Central memory CD4-positive, alpha-beta T cell (primary cell): ENCODE measurements around the gene ATP5F1E.
"Not testable (repeated sequence)": the region's sequence is repeated elsewhere in the genome, so short reads cannot be mapped to it uniquely, and the experiment has no call there.

Experiments used
- DNase-seq: peaks from one replicate; pipeline ENCODE4 v3.0.0; 2022

The ATP5F1E gene

DNA sequence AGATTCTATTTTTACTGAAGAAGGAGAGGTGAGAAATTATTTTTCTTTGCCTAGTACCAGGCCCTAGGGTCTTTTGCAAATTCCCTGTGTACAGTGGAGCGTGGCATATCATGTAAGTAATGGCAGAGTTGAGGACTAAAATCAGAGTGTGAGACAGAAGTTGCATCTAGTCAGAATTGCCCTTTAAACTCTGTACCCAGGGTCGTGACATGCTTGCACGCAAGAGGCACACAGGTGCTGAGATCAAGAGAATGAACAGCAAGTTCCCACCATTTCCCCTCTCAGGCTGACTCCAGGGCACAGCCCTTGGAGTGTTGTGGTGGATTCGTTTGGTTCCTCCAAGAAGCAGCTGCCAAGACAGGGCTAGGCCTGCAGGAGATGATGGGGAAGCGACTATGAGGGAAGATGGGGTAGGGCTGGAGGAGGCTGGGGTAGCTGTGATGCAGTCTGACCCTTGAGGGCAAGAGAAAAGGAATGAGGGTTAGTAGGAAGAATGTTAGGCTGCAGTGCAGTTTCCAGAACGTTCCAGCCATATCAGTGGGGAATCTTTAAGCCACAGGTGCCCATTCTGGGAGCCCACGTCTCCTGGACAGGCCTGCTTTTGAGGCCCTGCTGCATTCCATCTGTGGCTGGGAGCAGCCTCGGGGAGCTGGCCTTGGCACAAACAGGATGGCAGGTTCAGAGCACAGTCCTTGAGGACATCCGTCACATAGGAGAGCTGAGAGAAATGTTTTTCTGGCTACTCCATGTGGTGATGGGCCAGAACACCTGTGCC lies 44.2 kb downstream of the ATP5F1E start:
- no peak for DNase-seq

DNA sequence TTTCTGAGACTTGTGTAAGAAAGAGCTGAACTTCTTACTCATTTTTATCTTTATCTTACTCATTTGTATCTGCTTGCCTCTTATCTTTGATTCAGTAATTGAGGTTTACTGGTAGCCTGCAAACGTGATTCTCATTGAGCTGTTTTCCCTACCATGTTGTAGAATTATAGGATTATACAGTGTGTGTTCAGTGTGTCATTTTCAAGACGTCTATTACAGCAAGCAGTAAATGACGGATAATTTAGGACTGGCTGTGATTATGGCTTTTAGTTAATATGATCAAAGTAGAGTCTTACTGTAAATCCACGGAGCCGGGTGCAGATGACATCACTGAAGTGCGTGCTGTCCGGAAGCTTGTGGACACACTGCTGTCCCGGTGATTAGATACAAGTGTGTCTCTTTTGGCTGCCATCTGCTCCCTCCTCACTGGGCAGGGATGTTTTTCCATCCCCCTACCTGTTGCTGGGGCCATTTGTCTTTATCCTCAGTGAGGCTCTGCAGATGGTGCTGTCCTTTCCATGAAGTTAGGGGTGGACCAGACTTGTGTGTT lies 45.1 kb downstream of the ATP5F1E start:
- DNase-seq = no peak

DNA sequence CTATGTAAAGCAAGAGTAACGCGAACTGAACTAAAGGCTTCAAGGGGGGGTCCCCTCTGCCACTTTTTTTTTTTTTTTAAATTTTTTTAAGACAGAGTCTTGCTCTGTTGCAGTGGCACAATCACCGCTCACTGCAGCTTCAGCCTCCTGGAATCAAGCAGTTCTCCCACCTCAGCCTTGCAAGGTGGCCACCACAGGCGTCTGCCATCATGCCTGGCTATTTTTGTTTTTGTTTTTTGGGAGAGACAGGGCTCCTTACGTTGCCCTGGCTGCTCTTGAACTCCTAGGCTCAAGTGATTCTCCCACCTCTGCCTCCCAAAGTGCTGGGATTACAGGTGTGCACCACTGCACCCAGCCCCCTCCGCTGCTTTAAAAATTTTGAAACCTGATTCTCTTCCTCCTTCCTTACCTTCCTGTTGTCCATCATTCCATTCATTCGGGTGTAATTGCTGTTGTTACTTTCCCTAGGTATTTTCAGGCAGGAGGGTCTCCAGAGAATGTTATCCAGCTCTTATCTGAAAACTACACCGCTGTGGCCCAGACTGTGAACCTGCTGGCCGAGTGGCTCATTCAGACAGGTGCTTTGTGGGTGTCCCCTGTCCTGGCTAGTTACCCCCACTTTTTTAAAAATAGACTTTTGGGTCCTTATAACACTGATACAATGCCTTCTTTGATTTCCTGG lies 45.7 kb downstream of the ATP5F1E start:
- no peak for DNase-seq

DNA sequence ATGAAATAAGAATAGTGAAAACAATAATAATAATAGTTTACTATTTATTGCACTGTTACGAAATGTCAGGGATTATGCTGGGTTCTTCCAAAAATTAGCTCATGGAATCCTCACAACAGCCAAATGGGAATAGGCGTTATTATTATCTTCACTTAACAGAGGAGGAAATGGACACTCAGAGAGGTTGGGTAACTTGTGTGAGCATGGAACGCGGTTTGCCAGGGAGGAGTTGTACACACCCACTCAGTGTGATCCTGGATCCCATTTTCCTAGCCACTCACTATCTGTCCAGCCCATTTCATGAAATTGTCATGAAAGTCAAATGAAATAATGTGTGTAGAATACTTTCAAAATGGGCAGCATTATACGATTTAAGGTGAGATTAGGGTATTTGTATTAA lies 46.5 kb downstream of the ATP5F1E start:
- no peak for DNase-seq

DNA sequence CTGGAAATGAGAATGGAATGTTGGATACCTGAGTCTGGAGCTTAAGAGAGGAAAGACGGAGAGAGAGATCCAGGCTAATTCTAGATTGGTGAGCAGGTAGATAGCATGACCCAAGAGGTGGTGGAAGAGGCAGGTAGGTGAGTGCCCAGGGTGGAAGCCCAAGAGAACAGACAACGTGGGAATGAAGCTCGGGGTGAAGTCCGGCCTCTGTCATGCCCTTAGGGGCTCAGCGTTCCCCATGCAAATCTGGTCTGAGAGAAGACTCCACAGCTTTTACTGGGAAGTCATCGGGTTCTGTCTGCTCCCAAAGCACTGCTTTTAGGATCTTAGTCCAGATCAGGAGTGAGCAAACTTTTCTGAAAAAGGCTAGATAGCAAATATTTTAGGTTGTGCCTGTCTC lies 47.4 kb downstream of the ATP5F1E start:
- DNase-seq = no peak

DNA sequence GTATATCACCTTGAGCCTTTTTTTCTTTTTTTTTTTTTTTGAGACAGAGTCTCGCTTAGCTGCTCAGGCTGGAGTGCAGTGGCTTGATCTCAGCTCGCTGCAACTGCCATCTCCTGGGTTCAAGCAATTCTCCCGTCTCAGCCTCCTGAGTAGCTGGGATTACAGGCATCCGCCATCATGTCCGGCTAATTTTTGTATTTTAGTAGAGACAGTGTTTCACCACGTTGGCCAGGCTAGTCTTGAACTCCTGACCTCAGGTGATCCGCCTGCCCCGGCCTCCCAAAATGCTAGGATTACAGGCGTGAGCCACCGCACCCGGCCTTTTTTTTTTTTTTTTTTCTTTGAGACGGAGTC lies 49.0 kb downstream of the ATP5F1E start:
- not testable (repeated sequence) for DNase-seq

GRCh38 chr20:58982406-58983114 lies 49.6 kb downstream of the ATP5F1E start:
- DNase-seq = no peak

GRCh38 chr20:58981628-58982364 lies 50.3 kb downstream of the ATP5F1E start:
- DNase-seq = peak; percentile 7

- peak; percentile 85 for DNase-seq
Measured at GRCh38 chr20:58980711-58981627, 51.2 kb downstream of the ATP5F1E start, which contains the start of gene NELFCD. Gene NELFCD, plus strand, starts transcription at chr20:58981256. Its CDS starts 54 bp downstream, at chr20:58981310.

DNA sequence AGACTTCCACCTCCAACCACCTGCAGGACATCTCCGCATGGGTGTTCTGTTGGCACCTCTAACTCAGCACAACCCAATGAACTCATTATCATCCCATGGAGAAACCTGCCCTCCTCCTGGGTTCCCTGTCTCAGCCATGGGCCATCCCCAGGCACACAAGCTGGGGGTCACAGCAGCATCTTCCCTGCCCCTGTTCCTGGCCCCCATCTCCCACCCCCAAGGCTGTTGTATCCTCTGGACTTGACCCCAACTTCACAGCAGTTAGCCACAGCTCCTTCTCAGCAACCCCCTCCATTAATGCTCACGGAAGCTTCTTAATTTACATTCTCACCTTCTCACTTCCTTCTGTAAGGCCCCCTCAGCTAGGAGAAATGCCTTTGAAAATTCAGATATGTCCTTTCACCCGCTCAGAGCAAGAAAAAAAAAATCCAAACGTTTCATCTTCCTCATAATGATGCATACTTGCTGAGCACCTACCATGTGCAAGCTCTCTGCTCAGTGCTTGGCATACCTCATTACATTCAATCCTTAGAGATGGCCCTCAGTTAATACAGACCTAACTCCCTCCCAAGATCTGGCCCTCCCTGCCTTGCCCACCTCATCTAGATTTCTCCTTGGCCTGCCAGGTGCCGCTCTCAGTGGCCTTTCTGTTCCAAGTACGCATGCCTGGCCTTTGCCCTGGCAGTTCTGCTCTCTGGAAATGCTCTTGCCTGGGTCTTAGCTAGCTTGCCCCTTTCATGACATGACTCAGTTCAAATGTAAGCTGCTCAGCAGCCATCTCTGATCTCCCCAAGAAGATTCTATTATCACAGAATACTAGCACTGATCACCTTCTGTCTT lies 53.6 kb downstream of the ATP5F1E start:
- no peak for DNase-seq

GRCh38 chr20:58976061-58976730 lies 55.9 kb downstream of the ATP5F1E start:
- DNase-seq = no peak
